A204.1 (cell line): Measurements from ENCODE around the gene KRT12.

Experiments used
- FAIRE-seq: peaks from 2 replicates; lab custom pipeline; 2012; peaks lifted over from hg19 to GRCh38; lab: Jason Lieb, UNC

The KRT12 gene

GRCh38 chr17:40866838-40867237, at the start of gene KRT12:
Gene KRT12 (minus strand): TSS chr17:40867223. CDS start chr17:40867186, 37 bp downstream.
- no peak for FAIRE-seq

- FAIRE-seq, result no peak
Measured at GRCh38 chr17:40916366-40916765, 49.3 kb upstream of the KRT12 start.

GRCh38 chr17:40915721-40916256, 48.8 kb upstream of the KRT12 start:
- no peak for FAIRE-seq

DNA sequence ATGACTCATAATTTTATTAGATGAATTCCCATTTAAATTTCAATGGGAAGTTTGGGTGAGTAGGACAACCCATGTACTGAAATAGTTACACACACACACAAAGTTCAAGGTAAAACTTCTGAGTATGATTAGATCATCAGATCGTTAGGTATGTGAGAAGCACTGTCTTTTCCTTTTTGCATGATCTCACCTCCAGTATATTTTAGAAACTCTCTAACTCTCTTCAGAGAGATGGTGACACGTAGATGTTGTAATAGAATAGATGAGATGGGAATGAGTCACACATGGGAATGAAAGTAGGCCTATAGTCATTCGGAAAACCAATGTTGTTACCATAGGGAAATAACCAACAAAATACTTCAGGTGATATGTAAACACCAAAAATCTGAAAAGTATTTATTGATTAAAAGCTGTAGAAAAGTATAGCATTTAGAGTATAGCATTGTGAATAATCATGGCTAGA, 48.2 kb upstream of the KRT12 start:
- FAIRE-seq, result no peak

GRCh38 chr17:40914075-40914855, 47.2 kb upstream of the KRT12 start:
- no peak for FAIRE-seq

- FAIRE-seq, result no peak
Measured at GRCh38 chr17:40912486-40913210, 45.6 kb upstream of the KRT12 start.

GRCh38 chr17:40910441-40910841, 43.4 kb upstream of the KRT12 start:
- FAIRE-seq, result no peak

DNA sequence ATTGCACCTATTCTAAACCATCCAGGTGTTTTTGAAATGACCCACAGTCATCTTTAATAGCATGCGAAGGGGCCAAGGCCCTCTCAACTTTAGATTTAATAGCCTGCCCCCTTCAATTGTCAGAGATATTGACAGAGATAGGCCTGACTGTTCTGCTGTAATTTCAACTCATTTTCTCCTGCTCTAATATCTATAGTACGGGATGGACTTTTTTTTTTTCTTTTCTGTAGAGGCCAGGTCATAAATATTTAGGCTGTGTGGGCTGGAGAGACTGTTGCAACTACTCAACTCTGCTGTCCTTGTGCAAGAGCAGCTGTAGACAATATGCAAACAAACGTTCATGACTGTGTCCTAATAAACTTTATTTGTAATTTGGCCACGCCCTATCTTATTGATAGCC, 42.7 kb upstream of the KRT12 start:
- FAIRE-seq, result no peak

DNA sequence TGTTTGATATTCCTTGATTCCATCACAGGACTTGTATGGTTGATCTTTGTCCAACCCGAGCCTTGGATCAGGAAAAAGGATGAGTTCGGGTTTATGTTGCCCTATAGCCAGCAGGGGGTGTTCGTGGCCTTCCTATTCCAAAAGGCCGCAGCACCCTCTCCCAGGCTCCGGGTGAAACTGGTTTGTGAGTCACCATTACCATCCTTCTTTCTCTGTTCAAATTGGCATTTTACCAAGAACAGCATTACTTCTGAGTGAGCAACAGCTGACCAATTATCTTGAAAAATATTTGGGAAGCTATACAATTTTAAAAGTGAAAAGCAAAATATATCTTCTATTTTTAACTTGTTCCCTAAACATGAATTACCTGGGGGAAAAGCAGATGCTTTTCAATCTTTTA, 42.3 kb upstream of the KRT12 start:
- FAIRE-seq, result peak; percentile 58

GRCh38 chr17:40906613-40907012, 39.6 kb upstream of the KRT12 start:
- no peak for FAIRE-seq

- no peak for FAIRE-seq
Measured at GRCh38 chr17:40905370-40905769, 38.3 kb upstream of the KRT12 start.

DNA sequence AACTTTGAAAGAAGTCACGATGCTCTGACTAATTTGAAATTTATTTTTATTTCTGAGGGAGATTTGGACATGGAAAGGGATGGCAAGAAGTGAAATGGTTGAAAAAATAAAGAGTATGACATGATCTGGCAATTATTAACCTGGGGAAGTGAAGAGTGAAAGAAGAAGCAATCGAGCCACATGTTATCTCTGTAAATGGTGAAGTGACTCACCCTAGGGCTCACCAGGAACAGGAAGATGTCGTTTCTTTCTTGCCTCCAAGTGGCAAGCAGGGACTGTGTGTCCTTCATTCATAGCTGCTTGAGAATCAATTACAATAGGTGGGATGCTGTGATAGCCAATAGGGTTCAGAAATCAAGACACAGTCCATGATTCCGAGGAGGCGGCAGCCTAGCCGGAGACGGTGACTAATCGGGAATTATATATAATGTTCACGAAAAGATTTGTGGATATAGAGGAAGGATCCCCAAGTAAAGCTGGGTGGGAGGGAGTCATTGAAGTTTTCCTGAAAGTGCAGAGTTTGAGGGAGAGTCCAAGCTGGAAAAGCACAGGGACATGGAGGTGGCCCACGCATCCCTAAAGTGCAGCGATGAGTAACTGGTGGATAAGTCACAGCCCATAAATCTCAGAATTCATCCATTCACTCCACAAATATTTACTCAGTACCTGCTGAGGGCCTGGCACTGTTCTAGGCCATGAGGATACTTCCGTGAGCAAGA, 36.3 kb upstream of the KRT12 start:
- no peak for FAIRE-seq

DNA sequence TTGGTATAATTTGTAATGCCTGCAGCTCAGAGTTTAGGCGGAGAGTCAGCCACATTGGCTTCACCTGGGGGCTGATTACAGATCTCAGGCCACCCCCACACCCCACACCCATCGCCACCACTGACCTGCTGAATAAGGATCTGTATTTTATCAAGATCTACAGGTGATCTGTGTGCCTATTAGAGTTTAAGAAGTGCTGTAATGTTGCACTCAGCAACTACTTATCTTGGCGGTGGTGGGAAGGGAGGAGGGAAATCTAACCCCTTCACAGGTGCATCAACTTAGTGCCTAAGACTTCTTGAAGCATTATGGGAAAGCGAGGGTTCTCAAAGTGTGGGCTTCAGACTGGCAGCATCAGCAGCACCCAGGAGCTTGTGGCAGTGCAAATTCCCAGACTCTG, 35.5 kb upstream of the KRT12 start:
- no peak for FAIRE-seq

DNA sequence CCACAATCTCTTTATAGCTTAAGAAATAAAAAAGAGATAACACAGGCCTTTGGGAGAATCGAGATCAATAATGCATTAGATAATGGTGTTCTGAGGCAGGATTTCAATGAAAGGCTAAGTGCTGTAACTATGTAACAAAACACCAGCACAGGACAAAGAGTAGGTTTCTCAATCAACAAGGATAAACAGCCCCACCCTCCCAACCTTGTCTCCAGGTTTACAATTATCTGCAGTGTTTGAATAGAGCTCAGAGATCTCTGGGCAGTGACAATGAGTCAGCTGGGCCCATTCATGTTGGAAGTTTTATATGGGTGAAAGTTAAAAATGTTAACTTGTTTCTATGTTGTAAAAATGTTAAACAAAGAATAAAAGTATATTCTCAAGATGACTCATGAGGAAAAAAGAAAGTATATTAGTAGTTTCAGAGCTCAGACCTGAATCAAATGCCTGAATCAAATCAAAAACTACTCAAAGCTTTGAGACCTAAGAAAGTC, 35.0 kb upstream of the KRT12 start:
- FAIRE-seq, result no peak

DNA sequence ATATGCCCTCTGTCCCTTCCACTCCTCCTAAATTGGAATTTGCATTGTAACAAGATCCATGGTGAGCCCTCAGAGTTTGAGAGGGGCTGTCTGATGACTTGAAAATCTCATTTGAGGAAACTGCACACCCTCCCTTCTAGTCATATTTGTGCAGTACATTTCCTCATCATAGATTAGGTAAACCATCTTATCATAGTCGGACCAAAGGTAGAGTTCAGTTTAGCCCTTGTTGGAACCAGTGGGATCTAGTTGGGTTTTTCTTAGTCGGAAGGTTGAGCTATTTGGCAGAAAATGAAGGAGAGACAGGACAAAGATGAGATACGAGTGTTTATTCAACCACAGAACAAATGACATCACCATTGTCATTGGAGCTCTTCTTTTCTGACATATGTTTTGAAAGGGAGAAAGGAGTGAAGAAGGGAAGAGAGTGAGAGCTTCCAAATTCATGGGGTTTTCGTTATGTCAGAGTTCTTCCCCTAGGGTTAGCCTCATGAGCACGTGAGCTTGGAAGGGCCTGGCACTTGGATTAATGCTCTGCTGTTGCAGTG, 33.9 kb upstream of the KRT12 start:
- FAIRE-seq, result no peak

DNA sequence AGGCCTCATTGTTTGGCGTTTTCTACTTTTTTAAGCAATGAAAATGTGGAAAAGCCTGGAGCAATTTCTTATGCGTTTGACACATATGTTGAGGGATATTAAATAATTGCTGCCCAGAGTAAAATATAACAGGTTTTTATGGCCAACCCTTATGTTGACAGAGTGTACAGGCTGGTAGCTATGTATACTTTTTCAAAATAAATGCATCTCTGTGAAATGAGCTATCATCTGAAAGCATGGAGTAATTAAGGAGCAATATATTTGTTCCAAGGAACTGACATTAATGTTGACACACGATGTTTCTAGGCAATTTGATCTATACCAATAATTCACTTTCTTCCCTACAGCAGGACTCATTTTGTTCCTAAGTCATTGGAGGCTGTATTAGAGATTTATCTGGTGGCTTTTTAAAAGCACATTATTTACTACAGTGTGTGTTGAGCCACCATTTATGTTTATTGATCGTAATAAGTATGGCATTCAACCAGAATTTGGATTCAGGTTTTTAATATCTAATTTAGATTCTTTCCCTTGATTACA, 30.0 kb upstream of the KRT12 start:
- FAIRE-seq, result no peak

DNA sequence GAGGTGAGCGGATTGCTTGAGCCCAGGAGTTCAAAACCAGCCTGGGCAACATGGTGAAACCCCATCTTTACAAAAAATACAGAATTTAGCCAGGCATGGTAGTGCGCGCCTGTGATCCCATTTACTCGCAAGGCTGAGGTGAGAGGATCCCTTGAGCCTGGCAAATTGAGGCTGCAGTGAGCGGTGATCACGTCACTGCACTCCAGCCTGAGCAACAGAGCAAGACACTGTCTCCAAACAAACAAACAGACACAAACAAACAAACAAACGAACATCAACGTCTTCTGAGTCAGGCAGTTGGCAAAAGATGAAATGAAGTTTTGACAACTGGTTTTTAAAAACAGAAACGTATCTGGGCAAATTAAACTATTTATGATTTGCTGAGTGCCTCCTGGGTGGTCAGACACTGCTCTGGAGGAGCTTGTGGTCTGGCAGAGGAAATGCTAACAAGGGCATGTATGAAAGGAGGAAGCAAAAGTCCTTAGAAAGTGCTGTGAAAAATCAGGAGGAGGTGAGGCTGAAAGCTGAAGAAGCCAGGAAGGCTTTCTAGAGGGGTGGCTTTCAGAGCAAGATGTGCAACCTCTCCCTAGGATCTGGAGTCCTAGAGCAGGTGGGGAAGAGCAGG, 28.2 kb upstream of the KRT12 start:
- no peak for FAIRE-seq

DNA sequence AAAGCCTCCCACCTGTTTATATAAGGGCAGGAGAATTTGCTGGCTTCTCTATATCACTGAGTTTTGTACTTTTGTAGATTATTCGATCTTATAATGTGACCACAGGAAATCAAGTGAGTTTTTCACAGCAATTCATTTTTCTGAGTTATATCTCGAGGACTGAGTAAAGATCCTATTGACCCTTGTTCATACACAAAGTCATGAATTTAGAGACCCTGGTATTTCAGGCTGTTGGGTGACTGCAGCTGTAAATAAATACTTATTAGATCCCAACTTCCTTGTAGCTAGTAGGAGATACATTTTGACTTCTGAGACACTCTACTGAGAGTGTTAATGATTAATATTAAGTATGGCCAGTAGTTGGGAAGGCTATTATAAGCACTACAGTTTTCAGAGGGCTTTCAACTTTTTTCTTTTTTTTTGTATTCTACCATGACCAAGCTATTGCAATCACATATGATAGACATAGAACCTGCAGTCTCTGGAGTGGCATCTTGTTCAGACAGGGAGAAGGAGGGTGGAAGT, 21.2 kb upstream of the KRT12 start:
- no peak for FAIRE-seq

GRCh38 chr17:40886090-40886489, 19.1 kb upstream of the KRT12 start:
- no peak for FAIRE-seq

- no peak for FAIRE-seq
Measured at GRCh38 chr17:40884708-40885512, 17.9 kb upstream of the KRT12 start, which contains the start of gene KRT20. Gene KRT20 (minus strand): TSS chr17:40885242. CDS start chr17:40885185, 57 bp downstream.
